NCI-H2227 (cell line): ENCODE measurements around the gene POLR2J3.
"Not testable (repeated sequence)": the region's sequence is repeated elsewhere in the genome, so short reads cannot be mapped to it uniquely, and the experiment has no call there.

Experiments used
- DNase-seq: peaks from one replicate; lab custom pipeline; 2025; ENCODE audit not compliant: unreplicated experiment; lab: John Stamatoyannopoulos, UW

Gene POLR2J3

DNA sequence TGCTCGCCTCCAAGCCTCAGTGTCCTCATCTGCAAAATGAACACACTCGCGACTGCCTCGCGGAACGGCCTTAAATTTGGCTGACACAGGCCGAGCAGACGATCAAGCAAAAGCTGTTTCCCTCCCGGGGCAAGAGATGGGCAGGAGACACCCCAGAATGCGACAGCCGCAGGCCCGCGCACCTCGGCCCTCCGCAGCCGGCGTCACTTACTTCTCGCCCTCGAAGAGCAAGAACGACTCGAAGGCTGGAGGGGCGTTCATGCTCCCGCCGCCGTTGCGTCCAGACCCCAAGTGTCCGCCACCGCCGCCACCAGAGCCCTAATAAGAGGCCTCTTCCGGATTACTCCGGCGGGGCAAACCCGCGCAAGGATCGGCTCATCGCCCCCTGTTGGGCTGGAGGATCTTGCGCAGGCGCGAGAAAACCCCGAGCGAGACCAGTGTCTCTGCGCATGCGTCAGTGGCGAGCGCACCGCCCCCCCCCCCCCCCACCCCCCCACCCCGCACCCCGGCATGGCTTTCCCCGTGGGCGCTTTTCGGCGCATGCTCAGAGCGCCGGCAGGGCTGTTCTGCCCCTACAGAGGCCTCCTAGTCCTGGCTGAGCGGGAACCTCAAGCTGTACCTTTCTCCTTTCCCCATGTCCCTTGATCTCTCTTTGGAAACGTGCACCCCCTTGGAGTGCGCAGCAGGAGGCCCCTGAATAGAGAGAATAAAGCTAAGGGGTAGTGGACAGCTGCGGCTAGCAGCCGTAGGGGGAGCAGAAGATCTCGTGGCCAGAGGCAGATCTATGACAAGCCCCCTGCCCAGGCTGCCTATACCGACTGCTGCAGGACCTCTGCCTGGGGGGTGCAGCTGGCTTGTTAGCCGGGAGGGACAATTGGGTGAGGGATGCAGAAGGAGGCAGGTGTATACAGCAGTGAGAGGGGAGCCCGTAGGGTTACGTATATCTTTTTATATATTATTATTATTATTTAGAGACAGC lies at the start of gene POLR2J3:
Gene POLR2J3, minus strand, starts transcription at position 323 of the 979 bp plus-strand sequence. Its CDS starts 62 bp downstream, at position 261.
- not testable (repeated sequence) for DNase-seq

DNA sequence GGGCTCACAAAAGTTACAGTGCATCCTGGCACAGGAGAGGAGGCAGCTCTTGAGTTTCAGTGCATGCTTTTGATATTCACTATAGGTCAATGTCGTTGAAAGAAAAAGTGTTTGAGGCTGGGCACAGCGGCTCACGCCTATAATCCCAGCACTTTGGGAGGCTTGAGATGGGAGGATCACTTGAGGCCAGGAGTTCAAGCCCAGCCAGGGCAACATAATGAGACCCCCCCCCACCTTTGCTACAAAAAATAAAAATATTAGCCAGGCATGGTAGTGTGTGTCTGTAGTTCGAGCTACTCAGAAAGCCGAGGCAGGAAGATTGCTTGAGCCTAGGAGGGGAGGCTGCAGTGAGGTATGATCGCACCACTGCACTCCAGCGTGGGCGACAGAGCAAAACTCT lies 45.7 kb upstream of the POLR2J3 start:
- DNase-seq, result not testable (repeated sequence)

GRCh38 chr7:102616507-102617125 lies 44.2 kb upstream of the POLR2J3 start, which contains the start of gene RASA4:
Gene RASA4, minus strand, starts transcription at chr7:102616756. Its CDS starts 67 bp downstream, at chr7:102616689.
- not testable (repeated sequence) for DNase-seq

DNA sequence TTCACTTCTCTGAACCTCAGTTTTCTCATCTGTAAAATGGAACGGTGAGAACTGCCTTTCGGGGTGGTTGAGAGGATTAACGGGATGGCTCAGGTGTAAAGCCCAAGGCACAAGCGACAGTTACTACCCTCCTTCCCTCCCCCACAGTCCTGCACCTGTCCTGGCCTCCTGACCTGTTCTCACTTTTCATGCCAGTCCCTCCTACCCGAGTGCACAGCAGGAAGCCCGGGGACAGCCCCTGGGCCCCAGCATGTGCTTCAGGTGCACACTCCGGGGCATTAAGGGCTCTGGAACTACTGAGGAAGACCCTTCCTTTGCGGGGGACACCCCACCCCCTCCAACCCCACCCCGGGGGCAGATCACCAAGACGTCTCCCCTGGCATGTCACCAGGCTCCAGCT lies 43.5 kb upstream of the POLR2J3 start:
- DNase-seq, result not testable (repeated sequence)

DNA sequence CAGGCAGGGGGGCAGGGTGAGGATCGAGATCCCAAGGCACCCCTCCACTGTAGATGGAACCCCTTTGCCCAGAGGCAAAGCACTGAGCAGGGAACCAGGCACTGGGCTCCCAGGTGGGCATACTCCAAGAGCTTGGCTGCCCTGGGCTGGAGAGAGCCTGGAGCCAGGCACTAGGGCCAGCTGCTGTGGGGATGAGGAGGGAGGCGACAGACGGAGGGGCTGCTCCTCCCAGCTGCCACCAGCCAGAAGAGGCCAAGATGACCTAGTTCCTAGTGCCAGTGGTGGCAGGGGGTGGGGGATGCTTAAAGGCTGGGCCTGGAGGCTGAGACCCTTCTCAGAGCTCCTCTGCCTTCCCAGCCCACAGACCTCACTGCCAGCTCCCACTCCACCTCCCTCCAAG lies 42.5 kb upstream of the POLR2J3 start:
- DNase-seq, result not testable (repeated sequence)

- not testable (repeated sequence) for DNase-seq
Observed at GRCh38 chr7:102614346-102614697, 41.9 kb upstream of the POLR2J3 start.

- not testable (repeated sequence) for DNase-seq
Observed at GRCh38 chr7:102613575-102614345, 41.4 kb upstream of the POLR2J3 start.

- DNase-seq, result not testable (repeated sequence)
Observed at GRCh38 chr7:102611675-102612325, 39.4 kb upstream of the POLR2J3 start.

DNA sequence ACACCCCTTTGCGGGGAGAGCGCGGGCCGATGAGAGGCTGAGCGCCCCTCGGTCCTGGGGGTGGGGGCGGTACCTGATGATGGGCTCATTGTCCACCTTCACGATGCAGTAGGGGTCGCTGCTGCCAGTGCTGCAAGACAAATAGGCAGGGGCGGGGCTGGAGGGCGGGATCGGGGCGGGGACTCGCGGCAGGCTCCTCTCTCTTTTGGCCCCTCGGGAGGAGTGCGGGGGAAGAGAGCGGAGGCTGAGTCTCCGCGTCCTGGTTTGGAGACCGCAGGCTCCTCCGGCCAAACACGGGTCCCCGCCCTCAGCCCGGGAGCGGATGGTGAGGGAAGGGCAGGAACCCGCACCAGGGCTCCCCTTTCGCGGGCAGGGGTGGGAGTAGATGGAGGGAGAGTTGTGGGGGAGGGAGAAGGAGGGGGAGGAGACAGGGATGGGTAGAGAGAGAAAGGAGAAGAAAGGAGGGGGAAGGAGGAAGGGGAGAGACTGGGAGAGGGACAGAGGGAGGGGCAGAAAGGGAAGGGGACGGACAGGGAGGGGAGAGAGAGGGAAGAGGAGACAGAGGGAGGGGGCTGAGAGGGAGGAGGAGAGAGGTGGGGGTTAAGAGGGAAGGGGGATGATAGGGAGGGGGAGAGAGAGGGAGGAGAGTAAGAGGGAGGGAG lies 38.8 kb upstream of the POLR2J3 start:
- not testable (repeated sequence) for DNase-seq

DNA sequence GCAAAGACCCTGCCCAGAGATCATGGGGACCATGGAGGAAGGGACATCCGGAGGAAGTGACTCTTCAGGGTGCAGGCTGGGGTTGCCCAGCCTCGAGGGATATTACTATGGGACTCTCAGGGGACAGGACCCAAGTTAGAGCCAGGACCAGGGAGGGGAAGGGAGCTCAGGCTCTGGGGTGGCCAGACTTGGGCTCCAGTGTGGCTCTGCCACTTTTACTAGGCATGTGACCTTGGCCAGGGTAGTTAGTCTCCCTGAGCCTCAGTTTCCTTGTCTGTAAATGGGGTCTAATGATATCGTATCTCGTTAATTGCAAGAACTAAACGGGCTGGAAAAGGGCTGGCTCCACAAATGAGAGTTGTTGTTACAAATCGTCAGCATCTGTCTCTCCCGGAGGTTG lies 38.1 kb upstream of the POLR2J3 start:
- not testable (repeated sequence) for DNase-seq

DNA sequence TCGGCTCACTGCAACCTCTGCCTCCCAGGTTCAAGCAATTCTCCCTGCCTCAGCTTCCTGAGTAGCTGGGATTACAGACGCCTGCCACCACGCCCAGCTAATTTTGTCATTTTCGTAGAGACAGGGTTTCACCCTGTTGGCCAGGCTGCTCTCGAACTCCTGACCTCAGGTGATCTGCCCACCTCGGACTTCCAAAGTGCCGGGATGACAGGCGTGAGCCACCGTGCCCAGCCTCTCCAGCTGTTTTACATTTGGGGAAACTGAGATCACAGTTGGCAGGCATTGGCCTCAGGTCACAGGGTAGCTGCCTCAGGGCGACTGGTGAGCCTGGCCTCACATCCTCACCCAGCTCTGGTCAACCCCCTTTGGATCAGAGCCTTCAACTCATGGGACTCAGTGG lies 37.4 kb upstream of the POLR2J3 start:
- DNase-seq, result not testable (repeated sequence)

DNA sequence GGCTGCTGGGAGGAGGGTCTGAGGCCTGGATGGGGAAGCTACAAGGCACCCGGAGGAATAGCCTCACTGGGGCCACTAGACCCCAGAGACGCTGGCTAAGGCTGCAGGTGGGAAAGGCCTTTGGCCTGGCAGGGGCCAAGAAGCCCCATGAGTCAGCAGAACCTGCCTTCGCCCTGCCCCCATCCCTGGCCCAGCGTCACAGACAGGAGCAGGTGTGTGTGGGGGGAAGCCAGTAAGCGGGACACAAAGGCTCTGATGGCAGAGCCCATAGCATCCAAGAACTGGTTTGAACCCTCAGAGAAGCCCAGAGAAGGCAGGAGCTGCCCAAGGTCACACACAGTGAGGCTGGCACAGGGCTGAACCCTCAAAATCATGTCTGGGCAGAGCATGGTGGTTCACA lies 34.5 kb upstream of the POLR2J3 start:
- DNase-seq, result not testable (repeated sequence)

DNA sequence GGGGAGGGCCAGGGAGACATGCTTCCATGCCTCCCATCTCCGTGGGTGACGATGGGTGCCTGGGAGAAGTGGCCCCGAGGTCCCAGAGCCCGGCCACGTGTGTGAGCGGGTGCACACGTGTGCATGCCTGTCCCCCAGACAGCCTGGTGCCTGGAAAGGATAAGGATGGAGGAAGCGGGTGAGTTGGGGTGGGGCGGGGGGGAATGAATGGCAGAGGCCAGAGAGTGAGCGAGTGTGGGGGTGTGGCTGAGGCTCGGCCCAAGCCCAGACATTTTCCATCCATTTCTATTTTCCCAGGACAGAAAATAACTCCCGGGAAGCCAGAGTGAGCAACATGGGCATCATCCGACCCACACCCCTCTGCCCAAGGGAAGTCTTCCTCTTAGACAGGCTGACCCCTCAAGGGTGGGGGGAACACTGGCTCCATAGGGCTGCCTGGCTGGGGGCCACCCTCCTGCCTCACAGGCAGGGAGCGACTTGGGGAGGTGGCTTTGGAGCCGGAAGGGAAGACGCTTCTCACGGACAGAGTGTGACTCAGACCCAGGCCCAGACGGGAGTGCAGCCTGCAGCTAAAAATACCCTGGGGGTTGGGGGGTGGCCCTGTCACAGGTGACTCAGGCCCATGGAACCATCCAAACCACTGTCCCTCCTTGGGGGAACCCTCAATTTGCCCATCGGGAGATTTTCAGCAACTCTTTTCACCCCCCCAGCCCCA lies 32.2 kb upstream of the POLR2J3 start:
- DNase-seq, result not testable (repeated sequence)

- not testable (repeated sequence) for DNase-seq
Observed at GRCh38 chr7:102602317-102602716, 29.9 kb upstream of the POLR2J3 start.

DNA sequence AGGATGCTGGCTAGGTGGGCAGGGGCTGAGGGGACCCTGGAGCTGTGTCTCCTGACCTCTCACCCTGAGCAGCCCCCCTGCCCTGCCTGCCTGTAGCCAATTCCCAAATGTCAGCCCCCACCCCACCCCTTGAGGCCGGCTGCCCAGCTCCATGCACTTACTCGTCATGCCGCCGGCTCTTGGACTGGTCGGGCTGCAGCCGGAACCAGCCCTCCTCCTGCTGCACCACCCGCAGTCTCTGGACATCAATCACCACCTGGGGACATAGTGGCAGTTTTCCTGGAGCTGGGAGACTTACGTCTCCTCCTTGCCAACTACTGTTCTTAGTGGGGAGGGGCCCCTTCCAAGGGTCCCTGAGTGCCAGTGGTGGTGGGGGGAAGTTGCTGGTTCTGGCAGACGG lies 27.3 kb upstream of the POLR2J3 start:
- not testable (repeated sequence) for DNase-seq

GRCh38 chr7:102596036-102596435 lies 23.7 kb upstream of the POLR2J3 start:
- not testable (repeated sequence) for DNase-seq

GRCh38 chr7:102593637-102594334 lies 21.4 kb upstream of the POLR2J3 start:
- DNase-seq, result not testable (repeated sequence)

GRCh38 chr7:102592477-102593019 lies 20.2 kb upstream of the POLR2J3 start:
- DNase-seq, result not testable (repeated sequence)
